Esophagus squamous epithelium (tissue), 4 donors: ENCODE data around the gene XRCC3.

Source experiments
- POLR2A ChIP-seq, 4 donors: fragments of 450-650 bp; IDR thresholded peaks; one replicate each; pipeline ENCODE4 v1.6.1; 2017; ENCODE audit warnings: antibody characterized with exemption in 4 of 4, mild to moderate bottlenecking in 4 of 4, moderate library complexity in 3 of 4
- TF ChIP-seq, protein P1 (sequence below), 6 experiments: fragments of 450-650 bp in 4 of 6; fragments of 200-600 bp in 2 of 6; sonication (generic) in 2 of 6; IDR thresholded peaks; one replicate each; pipeline ENCODE4 v1.5.1; 2016 to 2019; ENCODE audit warnings: antibody characterized with exemption in 6 of 6, mild to moderate bottlenecking in 4 of 6, moderate library complexity in 4 of 6

DNA sequence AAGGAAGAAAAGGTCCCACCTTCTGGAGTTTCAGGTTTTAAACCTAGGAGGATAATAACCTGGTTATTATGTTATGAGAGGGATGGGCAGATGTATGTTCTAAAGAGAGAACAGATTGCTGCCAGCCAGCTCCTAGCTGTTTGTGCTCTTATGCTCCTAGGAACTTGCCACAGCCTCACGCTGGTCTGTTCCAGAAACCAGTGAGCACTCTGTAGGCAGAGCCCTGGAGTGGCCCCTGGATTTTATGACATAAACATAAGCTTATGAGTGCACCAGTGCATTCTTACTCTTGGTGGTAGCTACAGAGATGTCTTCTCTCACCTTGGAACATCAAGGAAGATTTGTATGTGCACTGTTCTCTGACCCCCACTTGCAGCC is 58.5 kb downstream of the XRCC3 start:
- TF ChIP-seq, protein P1, sequence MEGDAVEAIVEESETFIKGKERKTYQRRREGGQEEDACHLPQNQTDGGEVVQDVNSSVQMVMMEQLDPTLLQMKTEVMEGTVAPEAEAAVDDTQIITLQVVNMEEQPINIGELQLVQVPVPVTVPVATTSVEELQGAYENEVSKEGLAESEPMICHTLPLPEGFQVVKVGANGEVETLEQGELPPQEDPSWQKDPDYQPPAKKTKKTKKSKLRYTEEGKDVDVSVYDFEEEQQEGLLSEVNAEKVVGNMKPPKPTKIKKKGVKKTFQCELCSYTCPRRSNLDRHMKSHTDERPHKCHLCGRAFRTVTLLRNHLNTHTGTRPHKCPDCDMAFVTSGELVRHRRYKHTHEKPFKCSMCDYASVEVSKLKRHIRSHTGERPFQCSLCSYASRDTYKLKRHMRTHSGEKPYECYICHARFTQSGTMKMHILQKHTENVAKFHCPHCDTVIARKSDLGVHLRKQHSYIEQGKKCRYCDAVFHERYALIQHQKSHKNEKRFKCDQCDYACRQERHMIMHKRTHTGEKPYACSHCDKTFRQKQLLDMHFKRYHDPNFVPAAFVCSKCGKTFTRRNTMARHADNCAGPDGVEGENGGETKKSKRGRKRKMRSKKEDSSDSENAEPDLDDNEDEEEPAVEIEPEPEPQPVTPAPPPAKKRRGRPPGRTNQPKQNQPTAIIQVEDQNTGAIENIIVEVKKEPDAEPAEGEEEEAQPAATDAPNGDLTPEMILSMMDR (IDR thresholded peaks at IDR 0.05), result no peak
- TF ChIP-seq POLR2A (IDR thresholded peaks at IDR 0.05), result no peak
